OCI-LY7 (cell line): ENCODE results near the gene EIF4A2. TPM values are rescaled to one million over a fixed set of nuclear protein-coding genes. Genes with fewer than 3 reads are reported as not detected.

Source experiments
- BruUV-seq: library from RNA; stranded (reverse); fragments of 400-500 nt; replicated peaks from 2 replicates; lab custom pipeline; 2021; lab: Mats Ljungman, UMichigan
- CTCF ChIA-PET: fragments of 300-600 bp; sonication (Branson Sonifier 250); formaldehyde crosslinking; loops from one replicate; lab custom pipeline; 2022; ENCODE audit warnings: antibody characterized with exemption; ENCODE audit not compliant: unreplicated experiment; lab: Charles Lee
- POLR2A ChIA-PET: fragments of 300-600 bp; sonication (Branson Sonifier 250); formaldehyde crosslinking; loops from one replicate; lab custom pipeline; 2022; ENCODE audit warnings: antibody characterized with exemption; lab: Charles Lee
- DNase-seq: peaks from one replicate; pipeline ENCODE4 v3.0.0-alpha.2; 2015; ENCODE audit warnings: low spot score
- H2AFZ ChIP-seq: fragments of 200-600 bp; sonication (generic), shearing (Covaris generic); 2 replicates; pipeline ENCODE4 v1.6.1; 2014; ENCODE audit warnings: mild to moderate bottlenecking, antibody characterized with exemption, low read length, moderate library complexity
- H3K27ac ChIP-seq: fragments of 200-600 bp; sonication (generic); 2 replicates; pipeline ENCODE4 v1.5.1; 2014; ENCODE audit warnings: mixed run types, low read depth, mild to moderate bottlenecking, moderate library complexity, low read length, inconsistent platforms; ENCODE audit not compliant: poor library complexity, severe bottlenecking
- H3K36me3 ChIP-seq: fragments of 200-600 bp; sonication (generic); 2 replicates; pipeline ENCODE4 v1.6.1; 2014; ENCODE audit warnings: mild to moderate bottlenecking, antibody characterized with exemption, low read length, moderate library complexity, mixed read lengths; ENCODE audit not compliant: insufficient read depth
- H3K4me1 ChIP-seq: fragments of 200-600 bp; sonication (generic); 2 replicates; pipeline ENCODE4 v1.5.1; 2014; ENCODE audit warnings: mild to moderate bottlenecking, low read length; ENCODE audit not compliant: insufficient read depth, poor library complexity, severe bottlenecking
- H3K4me2 ChIP-seq: fragments of 200-600 bp; sonication (generic); 2 replicates; pipeline ENCODE4 v1.6.1; 2014; ENCODE audit warnings: mild to moderate bottlenecking, low read length
- H3K4me3 ChIP-seq: fragments of 200-600 bp; sonication (generic); 2 replicates; pipeline ENCODE4 v1.5.1; 2014; ENCODE audit warnings: mild to moderate bottlenecking, low read depth, low read length; ENCODE audit not compliant: poor library complexity, severe bottlenecking
- H3K79me2 ChIP-seq: fragments of 200-600 bp; sonication (generic); 2 replicates; pipeline ENCODE4 v1.6.1; 2016; ENCODE audit warnings: low read depth, mild to moderate bottlenecking, low read length, moderate library complexity, mixed read lengths; ENCODE audit not compliant: insufficient read depth
- H3K9me2 ChIP-seq: fragments of 200-600 bp; sonication (generic); 2 replicates; pipeline ENCODE4 v1.6.1; 2016; ENCODE audit warnings: mild to moderate bottlenecking, low read length, mixed read lengths; ENCODE audit not compliant: insufficient read depth
- H3K9me3 ChIP-seq: fragments of 200-600 bp; sonication (generic); 2 replicates; pipeline ENCODE4 v1.6.1; 2014; ENCODE audit warnings: mild to moderate bottlenecking, mixed run types, low read length, mixed read lengths
- H4K20me1 ChIP-seq: fragments of 200-600 bp; sonication (generic); 2 replicates; pipeline ENCODE4 v1.6.1; 2014; ENCODE audit warnings: mild to moderate bottlenecking, antibody characterized with exemption, low read length, moderate library complexity, mixed read lengths; ENCODE audit not compliant: insufficient read depth
- CTCF ChIP-seq: fragments of 200-600 bp; sonication (generic); conservative IDR thresholded peaks from 2 replicates; pipeline ENCODE4 v1.5.1; 2014; ENCODE audit warnings: mild to moderate bottlenecking, antibody characterized with exemption, low read length, moderate library complexity, mixed read lengths
- EZH2phosphoT487 ChIP-seq: fragments of 200-600 bp; sonication (generic); IDR thresholded peaks from 2 replicates; pipeline ENCODE4 v1.6.1; 2018; ENCODE audit warnings: low read depth, borderline replicate concordance, mild to moderate bottlenecking, mixed run types, antibody characterized with exemption, low read length, moderate library complexity, mixed read lengths
- intact Hi-C: fragments of 100-400 bp; cut with micrococcal nuclease; formaldehyde crosslinking; loops from one replicate; pipeline ENCODE4 v1.10.0; 2022; ENCODE audit not compliant: unreplicated experiment
- total RNA-seq, 2 experiments: library from RNA; depleted of rRNA in 1 of 2; stranded (reverse); fragments of >200 nt in 1 of 2; shearing (Covaris generic) in 1 of 2; gene quantifications; 2 replicates each; pipeline ENCODE4 v1.2.3, GENCODE V29; 2014 to 2022

Gene EIF4A2
- total RNA-seq, 2 experiments from 2014 or later = 437 to 506 TPM

GRCh38 chr3:186825872-186826409 lies 42.6 kb downstream of the EIF4A2 start:
- Histone ChIP-seq H2AFZ (no peak overlapping the region), H3K4me3 (peak overlapping the region; percentile 80), H3K9me3 (no peaks in the 10 kb centered on the region), H4K20me1 (no peaks in the 10 kb centered on the region), H3K4me2 (peak overlapping the region; percentile 100), H3K27ac (no peak overlapping the region), H3K4me1 (peaks cover 20% of the 10 kb centered on the region), H3K9me2 (no peaks in the 10 kb centered on the region), H3K36me3 (no peaks in the 10 kb centered on the region), H3K79me2 (no peaks in the 10 kb centered on the region)
- POLR2A ChIA-PET = no interaction called here
- CTCF ChIA-PET = no interaction called here
- peak; percentile 30 for DNase-seq
- no TSS peak for BruUV-seq
- intact Hi-C loops = no loop called here
- TF ChIP-seq CTCF (no peak), EZH2phosphoT487 (no peak)

GRCh38 chr3:186826410-186826975 lies 43.1 kb downstream of the EIF4A2 start:
- H3K27ac ChIP-seq = no peak overlapping the region
- H3K4me1 ChIP-seq = peaks cover 20% of the 10 kb centered on the region
- TF ChIP-seq EZH2phosphoT487 (no peak), CTCF (no peak)
- ChIA-PET CTCF (no interaction called here), POLR2A (interaction anchor here (1.0 to 1.1 kb wide), 4 partner anchors 20 to 576 kb away, joined by 3 to 4 read pairs (median 4); partner anchors contain the start of gene RFC4)
- no peaks in the 10 kb centered on the region for H3K36me3 ChIP-seq
- no peaks in the 10 kb centered on the region for H3K79me2 ChIP-seq
- no peak for DNase-seq
- H3K4me2 ChIP-seq = peak overlapping the region; percentile 100
- TSS peak; percentile 76 for BruUV-seq
- no peak overlapping the region for H2AFZ ChIP-seq
- peak overlapping the region; percentile 80 for H3K4me3 ChIP-seq
- H3K9me2 ChIP-seq = no peaks in the 10 kb centered on the region
- H3K9me3 ChIP-seq = no peaks in the 10 kb centered on the region
- H4K20me1 ChIP-seq = no peaks in the 10 kb centered on the region
- intact Hi-C loops = no loop called here
